ENCODE results near the gene MKRN2.

DNA sequence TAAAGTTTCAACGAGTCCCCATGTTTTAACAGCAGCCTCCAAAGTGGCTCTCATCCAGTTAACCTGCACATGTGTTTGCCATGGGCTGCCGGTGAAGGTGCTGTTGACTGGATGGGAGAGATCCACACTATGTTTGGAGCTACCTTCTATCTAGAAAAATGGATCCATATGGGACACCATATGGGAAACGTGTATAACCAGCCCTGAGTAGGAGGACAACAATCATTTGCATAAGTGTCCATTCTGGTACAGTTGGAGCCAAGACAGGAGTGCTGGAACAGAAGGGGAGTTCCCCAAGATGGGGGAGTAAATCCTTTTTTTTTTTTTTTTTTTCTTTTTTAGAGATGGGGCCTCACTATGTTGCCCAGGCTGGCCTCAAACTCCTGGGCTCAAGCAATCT, 36.6 kb downstream of the MKRN2 start:
- TF ChIP-seq POLR2A (IDR thresholded peaks at IDR 0.05), result no peak
- TF ChIP-seq, protein P1, sequence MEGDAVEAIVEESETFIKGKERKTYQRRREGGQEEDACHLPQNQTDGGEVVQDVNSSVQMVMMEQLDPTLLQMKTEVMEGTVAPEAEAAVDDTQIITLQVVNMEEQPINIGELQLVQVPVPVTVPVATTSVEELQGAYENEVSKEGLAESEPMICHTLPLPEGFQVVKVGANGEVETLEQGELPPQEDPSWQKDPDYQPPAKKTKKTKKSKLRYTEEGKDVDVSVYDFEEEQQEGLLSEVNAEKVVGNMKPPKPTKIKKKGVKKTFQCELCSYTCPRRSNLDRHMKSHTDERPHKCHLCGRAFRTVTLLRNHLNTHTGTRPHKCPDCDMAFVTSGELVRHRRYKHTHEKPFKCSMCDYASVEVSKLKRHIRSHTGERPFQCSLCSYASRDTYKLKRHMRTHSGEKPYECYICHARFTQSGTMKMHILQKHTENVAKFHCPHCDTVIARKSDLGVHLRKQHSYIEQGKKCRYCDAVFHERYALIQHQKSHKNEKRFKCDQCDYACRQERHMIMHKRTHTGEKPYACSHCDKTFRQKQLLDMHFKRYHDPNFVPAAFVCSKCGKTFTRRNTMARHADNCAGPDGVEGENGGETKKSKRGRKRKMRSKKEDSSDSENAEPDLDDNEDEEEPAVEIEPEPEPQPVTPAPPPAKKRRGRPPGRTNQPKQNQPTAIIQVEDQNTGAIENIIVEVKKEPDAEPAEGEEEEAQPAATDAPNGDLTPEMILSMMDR (IDR thresholded peaks at IDR 0.05), result no peak

Data from right lobe of liver (tissue), 4 donors.